ENCODE measurements around the gene GALNT16. TPM values are rescaled to one million over a fixed set of nuclear protein-coding genes. Genes with fewer than 3 reads are reported as not detected.

The GALNT16 gene
- total RNA-seq, 4 donors from 2014 or later: 2.2 to 7.1 (median 6.9) TPM

- H3K27me3 ChIP-seq: no peaks in the 10 kb centered on the region
- whole genome bisulfite sequencing, 2 donors: 60 to 84% methylated on average over 1 of the region's 1 CpG
- H3K9me3 ChIP-seq: no peaks in the 10 kb centered on the region
- no peak overlapping the region for H3K27ac ChIP-seq
- intact Hi-C loops (cut with DNase I): no loop called here
- TF ChIP-seq CTCF (IDR thresholded peaks at IDR 0.05) (no peak), POLR2A (IDR thresholded peaks at IDR 0.05) (no peak)
- no peak for DNase-seq
- no peak overlapping the region for H3K4me3 ChIP-seq (replicated peaks in 1 of 3)
- H3K4me1 ChIP-seq: no peaks in the 10 kb centered on the region
- H3K36me3 ChIP-seq: no peaks in the 10 kb centered on the region
Measured at GRCh38 chr14:69368381-69368780, 108.4 kb downstream of the GALNT16 start.

DNA sequence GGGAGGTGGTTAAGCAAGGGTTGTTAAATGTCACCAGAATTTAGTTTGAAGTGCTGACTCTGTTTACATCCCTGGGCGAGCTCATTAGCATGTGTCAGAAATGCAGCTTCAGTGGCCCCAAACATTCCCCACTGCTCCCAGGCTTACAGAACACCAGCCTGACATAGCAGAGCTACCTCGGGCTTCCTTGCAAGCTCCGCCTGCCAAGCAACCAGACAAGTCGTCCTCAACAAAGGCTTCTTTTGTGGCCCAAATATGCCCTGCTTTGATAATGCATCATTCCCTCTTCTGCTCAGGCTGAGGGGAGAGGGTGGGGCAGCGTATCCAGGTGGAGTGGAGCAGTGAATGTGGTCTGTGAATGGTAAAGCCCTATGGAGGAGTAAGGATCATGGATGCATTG, 110.1 kb downstream of the GALNT16 start:
- Histone ChIP-seq H3K9me3 (no peaks in the 10 kb centered on the region), H3K36me3 (no peaks in the 10 kb centered on the region), H3K4me1 (no peaks in the 10 kb centered on the region), H3K4me3 (replicated peaks in 1 of 3) (no peak overlapping the region), H3K27me3 (no peaks in the 10 kb centered on the region), H3K27ac (no peak overlapping the region)
- intact Hi-C loops (cut with DNase I): no loop called here
- DNase-seq: no peak
- 64 to 65% methylated on average over 5 of the region's 5 CpGs for WGBS, 2 donors
- TF ChIP-seq POLR2A (IDR thresholded peaks at IDR 0.05): no peak
- no peak for TF ChIP-seq CTCF (IDR thresholded peaks at IDR 0.05)

- Histone ChIP-seq H3K36me3 (peaks cover 8 to 9% of the 10 kb centered on the region in 2 donors), H3K4me1 (no peaks in the 10 kb centered on the region), H3K27me3 (no peaks in the 10 kb centered on the region), H3K9me3 (no peaks in the 10 kb centered on the region), H3K27ac (no peak overlapping the region), H3K4me3 (replicated peaks in 1 of 3) (no peak overlapping the region)
- 89 to 100% methylated on average over 3 of the region's 3 CpGs for WGBS, 2 donors
- no peak for DNase-seq
- TF ChIP-seq POLR2A (IDR thresholded peaks at IDR 0.05) (no peak), CTCF (IDR thresholded peaks at IDR 0.05) (no peak)
- intact Hi-C loops (cut with DNase I): no loop called here
Measured at GRCh38 chr14:69372146-69372545, 112.2 kb downstream of the GALNT16 start.

DNA sequence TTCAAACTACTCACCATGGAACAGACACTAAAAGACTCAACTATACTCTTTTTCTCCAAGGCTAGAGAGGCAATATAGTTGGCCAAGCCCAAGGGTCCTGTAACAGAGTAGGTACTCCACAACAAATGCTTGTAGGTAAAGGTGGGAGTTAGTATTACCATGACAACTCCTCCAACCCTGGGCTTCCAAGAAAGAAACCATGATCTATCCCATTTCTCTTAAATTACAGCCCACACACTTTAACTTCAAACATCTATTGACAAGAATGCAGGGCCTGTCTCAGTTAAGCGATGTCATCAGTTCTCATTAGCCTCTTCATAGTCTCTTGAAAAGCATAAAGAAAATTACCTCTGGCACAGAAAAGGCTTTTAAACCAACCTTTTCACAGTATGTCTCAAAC, 113.1 kb downstream of the GALNT16 start:
- Histone ChIP-seq H3K27ac (no peak overlapping the region), H3K27me3 (no peaks in the 10 kb centered on the region), H3K9me3 (no peaks in the 10 kb centered on the region), H3K4me3 (replicated peaks in 1 of 3) (no peak overlapping the region), H3K36me3 (peaks cover 8 to 9% of the 10 kb centered on the region in 2 donors), H3K4me1 (no peaks in the 10 kb centered on the region)
- TF ChIP-seq CTCF (IDR thresholded peaks at IDR 0.05) (no peak), POLR2A (IDR thresholded peaks at IDR 0.05) (no peak)
- WGBS, 2 donors: 0 to 80% methylated on average over 1 of the region's 1 CpG
- DNase-seq: no peak
- intact Hi-C loops (cut with DNase I): no loop called here

DNA sequence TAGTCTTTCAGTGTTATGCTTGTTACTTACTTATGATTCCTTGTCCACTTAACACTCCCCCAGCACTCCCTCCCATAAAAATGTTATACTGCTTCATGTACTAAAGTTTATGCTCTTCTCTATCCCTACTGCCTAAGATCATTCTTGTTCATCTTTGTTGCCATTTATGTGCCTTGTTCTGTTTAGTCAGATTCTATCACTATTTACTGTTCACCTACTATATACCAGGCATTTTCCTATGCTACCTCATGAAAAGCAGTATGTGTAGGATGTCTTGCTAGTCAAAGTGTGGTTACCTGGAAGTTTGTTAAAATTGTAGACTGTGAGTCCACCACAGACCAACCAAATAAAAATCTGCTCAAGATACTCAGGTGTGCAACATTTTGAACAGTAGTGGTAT, 114.3 kb downstream of the GALNT16 start:
- no peaks in the 10 kb centered on the region for H3K27me3 ChIP-seq
- no peak overlapping the region for H3K4me3 ChIP-seq (replicated peaks in 1 of 3)
- DNase-seq: no peak
- peaks cover 8 to 9% of the 10 kb centered on the region in 2 donors for H3K36me3 ChIP-seq
- intact Hi-C loops (cut with DNase I): no loop called here
- H3K9me3 ChIP-seq: no peaks in the 10 kb centered on the region
- no peak for TF ChIP-seq POLR2A (IDR thresholded peaks at IDR 0.05)
- TF ChIP-seq CTCF (IDR thresholded peaks at IDR 0.05): no peak
- no peaks in the 10 kb centered on the region for H3K4me1 ChIP-seq
- no peak overlapping the region for H3K27ac ChIP-seq
